Right kidney (tissue), 9 donors: ENCODE data around the gene RCN2.
"Not testable (repeated sequence)": the region's sequence is repeated elsewhere in the genome, so short reads cannot be mapped to it uniquely, and the experiment has no call there.

Experiments used
- DNase-seq: peaks from one replicate; pipeline ENCODE4 v3.0.0-alpha.2; 2016
- long read RNA-seq, 8 donors: transcript quantifications; one replicate each; lab custom pipeline, GENCODE V29; 2026

RCN2 gene, protein sequence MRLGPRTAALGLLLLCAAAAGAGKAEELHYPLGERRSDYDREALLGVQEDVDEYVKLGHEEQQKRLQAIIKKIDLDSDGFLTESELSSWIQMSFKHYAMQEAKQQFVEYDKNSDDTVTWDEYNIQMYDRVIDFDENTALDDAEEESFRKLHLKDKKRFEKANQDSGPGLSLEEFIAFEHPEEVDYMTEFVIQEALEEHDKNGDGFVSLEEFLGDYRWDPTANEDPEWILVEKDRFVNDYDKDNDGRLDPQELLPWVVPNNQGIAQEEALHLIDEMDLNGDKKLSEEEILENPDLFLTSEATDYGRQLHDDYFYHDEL
- long read RNA-seq, donor 1, full-length matches to known transcripts = 160 of 201 reads
- long read RNA-seq, donor 1, partial matches to known transcripts = 36 of 201 reads
- long read RNA-seq, donor 1, other reads (novel, unspliced or antisense) = 5 of 201 reads
- long read RNA-seq, donor 2, full-length matches to known transcripts = 110 of 131 reads
- long read RNA-seq, donor 2, partial matches to known transcripts = 21 of 131 reads
- long read RNA-seq, donor 2, other reads (novel, unspliced or antisense) = 0 of 131 reads
- long read RNA-seq, donor 3, full-length matches to known transcripts = 57 of 65 reads
- long read RNA-seq, donor 3, partial matches to known transcripts = 8 of 65 reads
- long read RNA-seq, donor 3, other reads (novel, unspliced or antisense) = 0 of 65 reads
- long read RNA-seq, donor 4, full-length matches to known transcripts = 96 of 122 reads
- long read RNA-seq, donor 4, partial matches to known transcripts = 26 of 122 reads
- long read RNA-seq, donor 4, other reads (novel, unspliced or antisense) = 0 of 122 reads
- long read RNA-seq, donor 5, full-length matches to known transcripts = 132 of 147 reads
- long read RNA-seq, donor 5, partial matches to known transcripts = 15 of 147 reads
- long read RNA-seq, donor 5, other reads (novel, unspliced or antisense) = 0 of 147 reads
- long read RNA-seq, donor 6, full-length matches to known transcripts = 91 of 258 reads
- long read RNA-seq, donor 6, partial matches to known transcripts = 167 of 258 reads
- long read RNA-seq, donor 6, other reads (novel, unspliced or antisense) = 0 of 258 reads
- long read RNA-seq, donor 7 = 0 reads
- long read RNA-seq, donor 8, full-length matches to known transcripts = 111 of 126 reads
- long read RNA-seq, donor 8, partial matches to known transcripts = 15 of 126 reads
- long read RNA-seq, donor 8, other reads (novel, unspliced or antisense) = 0 of 126 reads

DNA sequence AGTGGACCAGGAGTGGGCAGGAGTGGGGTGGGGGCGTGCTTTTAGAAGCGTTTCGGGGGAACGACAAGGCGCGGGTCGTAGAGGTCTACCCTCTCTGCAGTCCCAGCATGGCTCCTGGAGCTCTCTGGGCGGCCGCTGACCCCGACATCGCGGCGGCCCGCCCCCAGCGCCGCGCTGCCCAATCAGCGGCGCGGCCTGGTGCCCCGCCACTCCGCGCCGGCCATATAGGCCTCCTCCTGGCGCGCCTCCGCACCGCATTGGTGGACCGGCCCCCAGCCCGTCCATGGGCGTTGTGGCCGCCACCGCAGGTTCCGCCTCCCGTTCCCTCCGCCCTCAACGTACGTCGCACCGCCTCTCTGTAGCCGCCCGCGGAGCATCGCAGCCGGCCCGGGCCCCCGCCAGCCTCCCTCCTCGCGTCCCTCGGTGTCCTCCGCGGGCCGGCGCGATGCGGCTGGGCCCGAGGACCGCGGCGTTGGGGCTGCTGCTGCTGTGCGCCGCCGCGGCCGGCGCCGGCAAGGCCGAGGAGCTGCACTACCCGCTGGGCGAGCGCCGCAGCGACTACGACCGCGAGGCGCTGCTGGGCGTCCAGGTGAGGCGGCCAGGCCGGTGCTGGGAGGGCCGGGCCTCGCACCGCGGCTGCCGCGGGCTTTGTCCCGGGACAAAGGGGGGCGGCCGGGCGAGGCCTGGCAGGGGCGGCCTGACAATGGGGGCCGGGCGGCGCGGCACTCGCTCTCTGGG lies at the start of gene RCN2:
Gene RCN2, plus strand, starts transcription at position 353 of the 738 bp plus-strand sequence. Its CDS starts 93 bp downstream, at position 446.
- peak; percentile 85 for DNase-seq

DNA sequence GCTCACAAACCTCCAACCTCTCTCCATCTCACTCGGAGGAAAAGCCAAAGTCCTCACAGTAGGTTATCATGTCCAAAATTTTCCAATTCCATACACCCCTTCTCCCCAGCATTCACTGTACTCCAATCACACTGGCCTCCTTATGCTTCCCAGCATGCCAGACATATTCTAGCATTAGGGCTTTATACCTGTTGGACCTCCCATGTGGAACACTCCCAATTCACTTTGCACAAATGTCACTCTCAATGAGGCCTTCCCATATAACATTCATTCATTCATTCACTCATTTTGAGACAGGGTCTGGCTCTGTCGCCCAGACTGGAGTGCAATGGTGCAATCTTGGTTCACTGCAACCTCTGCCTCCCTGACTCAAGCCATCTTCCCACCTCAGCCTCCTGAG lies 46.3 kb upstream of the RCN2 start:
- no peak for DNase-seq

DNA sequence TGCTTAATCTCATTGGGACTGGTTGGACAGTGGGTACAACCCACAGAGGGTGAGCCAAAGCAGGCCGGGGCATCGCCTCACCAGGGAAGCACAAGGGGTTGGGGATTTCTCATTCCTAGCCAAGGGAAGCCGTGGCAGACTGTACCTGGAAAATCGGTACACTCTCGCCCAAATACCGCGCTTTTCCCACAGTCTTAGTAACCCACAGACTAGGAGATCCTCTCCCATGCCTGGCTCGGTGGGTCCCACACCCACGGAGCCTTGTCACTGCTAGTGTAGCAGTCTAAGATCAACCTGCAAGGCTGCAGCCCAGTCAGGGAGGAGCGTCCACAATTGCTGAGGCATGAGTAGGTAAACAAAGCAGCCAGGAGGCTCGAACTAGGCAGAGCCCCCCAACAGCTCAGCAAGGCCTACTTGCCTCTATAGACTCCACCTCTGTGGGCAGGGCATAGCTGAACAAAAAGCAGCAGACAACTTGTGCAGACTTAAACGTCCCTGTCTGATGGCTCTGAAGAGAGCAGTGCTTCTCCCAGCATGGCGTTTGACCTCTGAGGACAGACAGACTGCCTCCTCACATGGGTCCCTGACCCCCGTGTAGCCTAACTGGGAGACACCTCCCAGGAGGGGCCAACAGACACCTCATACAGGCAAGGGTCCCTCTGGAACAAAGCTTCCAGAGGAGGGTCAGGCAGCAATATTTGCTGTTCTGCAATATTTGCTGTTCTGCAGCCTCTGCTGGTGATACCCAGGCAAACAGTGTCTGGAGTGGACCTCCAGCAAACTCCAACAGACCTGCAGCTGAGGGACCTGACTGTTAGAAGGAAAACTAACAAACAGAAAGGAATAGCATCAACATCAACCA lies 44.0 kb upstream of the RCN2 start:
- DNase-seq = not testable (repeated sequence)

DNA sequence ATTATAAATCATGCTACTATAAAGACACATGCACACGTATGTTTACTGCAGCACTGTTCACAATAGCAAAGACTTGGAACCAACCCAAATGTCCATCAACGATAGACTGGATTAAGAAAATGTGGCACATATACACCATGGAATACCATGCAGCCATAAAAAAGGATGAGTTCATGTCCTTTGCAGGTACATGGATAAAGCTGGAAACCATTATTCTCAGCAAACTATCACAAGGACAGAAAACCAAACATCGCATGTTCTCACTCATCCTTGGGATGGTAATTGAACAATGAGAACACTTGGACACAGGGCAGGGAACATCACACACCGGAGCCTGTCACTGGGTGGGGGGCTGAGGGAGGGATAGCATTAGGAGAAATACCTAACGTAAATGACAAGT lies 38.7 kb upstream of the RCN2 start:
- DNase-seq = not testable (repeated sequence)

DNA sequence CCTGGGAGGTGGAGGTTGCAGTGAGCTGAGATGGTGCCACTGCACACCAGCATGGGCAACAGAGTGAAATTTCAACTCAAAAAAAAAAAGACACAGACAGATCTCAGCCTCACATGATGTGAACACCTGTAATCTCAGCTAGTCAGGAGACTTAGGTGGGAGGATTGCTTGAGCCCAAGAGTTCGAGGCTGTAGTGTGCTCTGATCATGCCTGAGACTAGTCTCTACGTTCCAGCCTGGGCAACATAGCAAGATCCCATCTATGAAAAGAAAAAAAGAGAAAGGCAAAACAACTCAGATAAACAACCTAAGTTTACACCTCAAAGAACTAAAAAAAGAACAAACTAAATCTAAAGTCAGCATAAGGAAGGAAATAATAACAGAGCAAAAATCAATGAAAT lies 37.4 kb upstream of the RCN2 start:
- DNase-seq = no peak

DNA sequence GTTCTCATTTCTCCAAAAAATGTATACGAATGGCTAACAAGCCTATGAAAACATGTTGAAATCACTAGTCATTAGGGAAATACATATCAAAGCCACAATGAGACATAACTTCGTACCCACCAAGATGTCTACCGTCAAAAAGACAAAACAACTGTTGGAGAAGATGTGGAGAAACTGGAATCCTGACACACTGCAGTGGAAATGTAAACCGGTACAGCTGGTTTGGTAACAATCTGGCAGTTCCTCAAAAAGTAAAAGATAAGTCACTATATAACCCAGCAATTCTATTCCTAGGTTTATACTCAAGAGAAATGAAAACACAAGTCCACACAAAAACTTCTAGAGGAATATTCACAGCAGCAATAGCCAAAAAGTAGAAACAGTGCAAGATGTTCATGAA lies 33.4 kb upstream of the RCN2 start:
- no peak for DNase-seq

DNA sequence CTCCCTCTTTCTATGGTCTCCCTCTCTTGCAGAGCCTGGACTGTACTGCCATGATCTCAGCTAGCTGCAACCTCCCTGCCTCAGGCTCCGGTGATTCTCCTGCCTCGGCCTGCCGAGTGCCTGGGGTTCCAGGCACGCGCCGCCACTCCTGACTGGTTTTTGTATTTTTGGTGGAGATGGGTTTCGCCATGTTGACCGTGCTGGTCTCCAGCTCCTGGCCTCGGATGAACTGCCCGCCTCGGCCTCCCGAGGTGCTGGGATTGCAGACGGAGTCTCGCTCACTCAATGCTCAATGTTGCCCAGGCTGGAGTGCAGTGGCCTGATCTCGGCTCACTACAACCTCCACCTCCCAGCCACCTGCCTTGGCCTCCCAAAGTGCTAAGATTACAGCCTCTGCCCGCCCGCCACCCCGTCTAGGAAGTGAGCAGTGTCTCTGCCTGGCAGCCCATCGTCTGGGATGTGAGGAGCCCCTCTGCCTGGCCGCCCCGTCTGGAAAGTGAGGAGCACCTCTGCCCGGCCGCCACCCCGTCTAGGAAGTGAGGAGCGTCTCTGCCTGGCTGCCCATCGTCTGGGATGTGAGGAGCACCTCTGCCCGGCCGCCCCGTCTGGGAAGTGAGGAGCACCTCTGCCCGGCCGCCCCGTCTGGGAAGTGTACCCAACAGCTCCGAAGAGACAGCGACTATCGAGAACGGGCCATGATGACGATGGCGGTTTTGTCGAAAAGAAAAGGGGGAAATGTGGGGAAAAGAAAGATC lies 32.2 kb upstream of the RCN2 start:
- not testable (repeated sequence) for DNase-seq

DNA sequence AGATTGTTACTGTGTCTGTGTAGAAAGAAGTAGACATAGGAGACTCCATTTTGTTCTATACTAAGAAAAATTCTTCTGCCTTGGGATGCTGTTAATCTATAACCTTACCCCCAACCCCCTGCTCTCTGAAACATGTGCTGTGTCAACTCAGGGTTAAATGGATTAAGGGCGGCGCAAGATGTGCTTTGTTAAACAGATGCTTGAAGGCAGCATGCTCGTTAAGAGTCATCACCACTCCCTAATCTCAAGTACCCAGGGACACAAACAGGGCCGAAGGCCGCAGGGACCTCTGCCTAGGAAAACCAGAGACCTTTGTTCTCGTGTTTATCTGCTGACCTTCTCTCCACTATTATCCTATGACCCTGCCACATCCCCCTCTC lies 31.6 kb upstream of the RCN2 start:
- DNase-seq = not testable (repeated sequence)

DNA sequence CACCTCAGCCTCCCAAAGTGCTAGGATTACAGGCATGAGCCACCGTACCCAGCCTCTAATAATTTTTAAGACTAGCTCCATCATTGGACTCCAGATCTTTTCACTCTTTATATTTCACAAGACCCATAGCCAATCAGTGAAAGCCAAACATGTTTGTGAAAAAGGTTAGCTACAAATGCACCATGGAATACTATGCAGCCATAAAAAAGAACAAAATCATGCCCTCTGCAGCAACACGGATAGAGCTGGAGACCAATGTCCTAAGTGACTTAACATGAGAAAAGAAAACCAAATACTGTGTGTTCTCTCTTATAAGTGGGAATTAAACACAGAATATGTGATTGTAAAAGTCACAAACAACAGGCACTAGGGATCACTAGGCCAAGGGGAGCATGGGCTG lies 29.6 kb upstream of the RCN2 start:
- no peak for DNase-seq

DNA sequence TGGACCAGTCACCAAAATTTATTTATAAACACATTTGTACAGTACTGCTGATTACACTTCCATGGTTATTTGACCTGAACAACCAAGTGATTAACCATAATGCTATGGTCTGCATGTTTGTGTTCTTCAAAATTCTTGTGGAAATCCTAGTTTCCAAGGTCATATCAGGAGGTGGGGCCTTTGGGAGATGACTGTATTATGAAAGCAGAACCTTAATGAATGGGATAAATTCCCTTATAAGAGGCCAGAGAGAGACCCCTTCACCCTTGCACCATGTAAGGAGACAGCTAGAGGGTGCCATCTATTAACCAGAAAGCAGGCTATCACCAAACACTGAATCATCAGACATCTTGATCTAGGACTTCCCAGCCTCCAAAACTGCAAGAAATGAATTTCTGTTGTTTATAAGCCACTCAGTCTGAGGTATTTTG lies 28.3 kb upstream of the RCN2 start:
- no peak for DNase-seq

DNA sequence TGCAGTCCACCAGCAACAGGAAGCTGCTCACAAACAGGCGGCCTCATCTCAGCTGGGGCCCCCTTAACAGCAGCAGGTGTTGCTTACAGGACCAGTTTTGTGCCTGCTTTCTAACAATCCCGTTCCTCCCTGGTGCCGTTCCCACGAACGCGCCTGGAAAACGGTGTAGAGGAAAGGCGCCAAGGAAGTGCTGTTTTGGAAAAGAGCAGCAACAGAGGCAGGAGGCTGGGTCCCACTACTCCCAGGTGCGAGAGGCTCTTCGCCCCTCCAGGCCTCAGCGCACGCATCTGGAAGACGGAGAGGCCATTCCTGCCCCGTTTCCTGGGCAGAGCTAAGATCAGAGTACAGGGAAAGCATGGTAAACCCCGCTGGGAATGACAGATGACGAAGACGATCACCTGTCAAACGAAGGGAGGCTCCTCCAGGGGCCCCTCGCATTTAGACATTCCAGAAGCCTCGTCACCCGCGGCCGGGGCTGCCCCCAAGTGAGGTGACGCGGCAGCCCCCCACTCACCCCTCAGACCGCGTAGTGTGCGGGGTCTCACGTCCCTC lies 27.0 kb upstream of the RCN2 start:
- peak; percentile 79 for DNase-seq

DNA sequence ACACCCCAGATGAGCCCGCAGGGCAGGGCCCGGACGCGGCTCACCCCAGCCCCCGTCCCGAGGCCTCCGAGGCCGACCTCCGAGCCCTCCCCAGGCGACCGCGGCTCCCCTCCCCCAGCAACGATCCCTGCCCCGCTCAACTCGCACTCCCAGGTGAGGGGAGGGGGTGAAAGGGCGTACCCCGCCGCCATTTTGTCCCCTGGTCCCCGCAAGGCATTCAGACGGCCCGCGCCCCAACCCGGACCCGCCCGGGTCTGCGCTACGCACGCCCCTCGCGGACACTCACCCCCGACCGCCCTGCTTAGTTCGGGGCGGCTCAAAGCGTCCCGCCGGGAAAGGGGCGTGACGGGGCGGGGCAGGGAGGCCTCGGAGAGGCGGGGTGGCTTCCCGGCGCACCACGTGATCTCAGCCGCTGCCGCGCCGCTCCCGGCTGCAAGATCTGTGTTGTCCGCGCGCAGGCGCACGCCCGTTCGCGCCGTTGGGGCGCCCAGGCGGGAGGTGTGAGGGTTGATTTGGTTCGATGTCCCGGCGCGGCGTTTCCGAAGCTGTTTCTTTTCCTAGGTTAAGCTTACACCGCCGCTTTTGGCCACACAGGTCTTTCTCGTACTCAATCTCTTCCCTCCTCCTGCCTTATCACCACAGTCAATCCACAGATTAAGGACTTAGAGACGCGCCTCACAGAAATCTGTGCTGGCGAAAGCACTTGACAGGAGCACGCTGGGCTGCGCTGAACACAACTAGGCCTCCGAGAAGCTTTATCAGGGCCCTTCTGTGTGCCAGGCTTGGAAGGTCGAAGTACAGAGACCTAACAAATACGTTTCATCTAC lies 26.3 kb upstream of the RCN2 start, which contains the start of gene SCAPER:
Gene SCAPER, minus strand, starts transcription at position 328 of the 827 bp plus-strand sequence. CDS start 21,523 bp downstream, outside the sequence.
- peak; percentile 95 for DNase-seq

DNA sequence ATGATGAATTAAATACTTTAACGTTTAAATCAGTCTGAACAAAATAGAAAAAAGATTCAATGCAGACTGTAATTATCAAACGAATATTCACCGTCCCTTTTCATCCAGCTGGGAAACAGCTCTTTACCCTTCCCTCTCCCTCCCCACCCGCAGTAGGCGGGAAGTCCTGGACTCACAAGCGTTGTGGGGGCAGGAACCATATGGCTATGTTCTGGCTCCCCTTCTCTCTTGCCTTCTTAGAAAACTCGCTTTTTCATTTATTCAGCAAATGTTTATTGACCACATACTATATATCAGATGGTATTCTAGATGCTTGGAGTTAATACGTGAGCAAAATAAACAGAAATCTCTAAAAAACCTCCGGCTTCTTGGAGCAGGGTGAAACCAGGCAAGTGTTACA lies 25.7 kb upstream of the RCN2 start:
- DNase-seq = no peak

DNA sequence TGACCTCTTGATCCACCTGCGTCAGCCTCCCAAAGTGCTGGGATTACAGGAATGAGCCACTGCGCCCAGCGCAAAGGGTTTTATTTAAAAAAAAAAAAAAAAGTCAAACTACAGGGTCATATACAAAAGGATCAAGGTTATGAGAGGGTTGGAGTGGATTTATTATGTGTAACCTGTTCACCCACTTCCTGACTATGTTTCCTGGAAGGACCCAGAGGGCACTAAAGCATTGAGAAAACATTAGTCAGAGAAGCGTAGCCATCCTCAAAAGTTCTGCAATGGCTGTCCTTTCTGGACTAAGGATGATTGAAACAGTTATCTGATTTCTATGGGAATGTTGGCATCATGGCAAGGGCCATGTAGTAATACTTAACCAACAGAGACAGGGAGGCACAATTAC lies 19.1 kb upstream of the RCN2 start:
- DNase-seq = no peak

DNA sequence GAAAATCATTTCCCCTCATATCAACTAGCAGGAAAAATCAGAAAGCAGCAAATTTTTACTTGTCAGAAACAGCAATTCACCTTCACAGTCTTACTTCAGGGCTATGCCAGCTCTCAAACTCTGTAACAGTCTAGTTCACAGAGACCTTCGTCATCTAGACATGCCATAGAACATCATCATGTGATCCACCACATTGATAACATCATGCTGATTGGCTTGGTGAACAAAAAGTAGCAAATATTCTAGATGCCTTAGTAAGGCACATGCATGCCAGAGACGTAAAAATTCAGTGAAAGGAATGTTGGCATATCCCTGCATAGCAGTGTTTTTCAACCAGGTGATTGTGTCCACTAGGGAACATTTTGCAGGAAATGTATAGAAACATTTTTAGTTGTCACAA lies 17.8 kb upstream of the RCN2 start:
- no peak for DNase-seq

DNA sequence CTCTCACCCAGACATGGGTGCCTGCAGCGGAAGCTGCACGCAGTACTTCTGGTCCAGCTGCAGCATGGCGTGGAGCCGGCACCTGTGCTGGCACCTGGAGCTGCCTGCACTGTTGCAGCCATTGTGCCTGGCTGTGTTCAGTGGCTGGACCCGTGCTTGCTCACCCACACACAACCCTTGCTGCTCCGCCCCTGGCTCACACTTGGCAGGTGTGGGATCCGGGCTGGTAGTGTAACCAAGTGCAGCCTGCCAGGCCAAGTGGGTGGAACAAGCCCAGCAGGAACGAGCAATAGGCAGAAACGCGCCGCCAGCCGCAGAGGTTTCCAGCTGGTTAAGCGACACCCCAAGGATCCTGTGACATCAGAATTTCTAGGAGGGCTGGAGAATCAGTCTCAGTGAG lies 15.2 kb upstream of the RCN2 start:
- DNase-seq = no peak

DNA sequence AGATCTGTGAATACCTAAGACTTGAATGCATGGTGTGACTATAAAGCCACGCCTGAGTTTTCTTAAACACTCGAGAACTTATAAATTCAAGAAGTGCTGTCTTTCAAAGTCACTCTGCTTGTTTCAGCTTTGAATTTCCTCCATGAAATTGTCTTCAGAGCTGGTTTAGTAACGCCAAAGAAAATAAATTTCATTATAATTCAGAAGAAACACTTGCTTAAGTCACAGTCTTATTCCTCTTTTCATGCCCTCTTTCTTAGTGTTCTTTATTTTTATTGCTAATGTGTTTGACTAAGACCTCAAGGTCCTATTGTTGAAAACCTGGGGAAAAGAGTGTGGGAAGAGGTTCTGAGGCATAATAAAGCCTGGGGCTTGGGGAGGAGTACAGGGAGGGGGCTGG lies 3.3 kb upstream of the RCN2 start:
- DNase-seq = no peak

DNA sequence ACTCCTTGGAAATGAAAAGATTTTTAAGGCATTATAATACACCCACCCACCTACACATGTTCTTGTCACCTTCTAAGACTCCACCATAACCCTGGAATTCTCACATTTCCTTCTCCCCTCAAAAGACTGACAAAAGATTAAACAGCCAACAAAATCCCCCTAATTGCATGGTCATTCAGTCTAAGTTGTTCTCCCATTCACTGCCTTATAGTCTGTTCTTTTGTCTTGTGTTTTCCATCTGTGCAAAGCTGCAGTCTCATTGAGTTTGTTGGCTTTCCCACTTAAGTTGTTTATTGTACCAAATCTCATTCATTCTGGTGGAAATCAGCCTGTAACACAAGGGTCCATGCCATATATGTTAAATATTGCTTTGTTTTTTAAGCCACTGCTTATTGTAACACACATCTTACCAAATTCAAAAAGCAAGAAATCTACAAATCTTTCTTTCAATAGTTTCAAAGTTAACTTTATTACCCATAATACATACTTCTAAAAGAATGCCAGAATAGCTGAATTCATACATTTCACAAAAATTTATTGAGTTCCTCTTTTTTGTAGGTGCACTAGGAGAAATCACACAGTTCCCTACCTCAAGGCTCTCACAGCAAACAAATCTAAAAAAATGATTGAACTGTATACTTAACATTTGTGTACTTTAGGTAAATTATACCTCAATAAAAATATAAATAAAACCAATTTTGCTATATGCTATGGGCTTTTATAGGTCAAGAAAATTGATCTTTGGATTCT lies 2.4 kb upstream of the RCN2 start:
- no peak for DNase-seq
